GM12878 (cell line): Measurements from ENCODE around the gene CDC20B. TPM values are rescaled to one million over a fixed set of nuclear protein-coding genes. Genes with fewer than 3 reads are reported as not detected.

Source experiments
- CHD1 ChIP-seq: IDR thresholded peaks from 2 replicates; pipeline ENCODE4 v1.6.1; 2012; ENCODE audit warnings: low read depth, low read length, improper control_type of control experiment
- E2F4 ChIP-seq: IDR thresholded peaks from 2 replicates; pipeline ENCODE4 v1.6.1; 2012; ENCODE audit warnings: low read depth, low read length, improper control_type of control experiment
- FOS ChIP-seq: IDR thresholded peaks from 3 replicates; pipeline ENCODE4 v1.6.1; 2011; ENCODE audit warnings: borderline replicate concordance; ENCODE audit not compliant: insufficient read length; ENCODE audit errors: extremely low read depth
- HSF1 ChIP-seq: fragments of 150-350 bp; IDR thresholded peaks from 2 replicates; pipeline ENCODE4 v1.6.1; 2014; ENCODE audit warnings: mild to moderate bottlenecking, low read depth, low read length
- PKNOX1 ChIP-seq: fragments of 450-650 bp; IDR thresholded peaks from 2 replicates; pipeline ENCODE4 v1.6.1; 2016; ENCODE audit warnings: mild to moderate bottlenecking
- PRDM15 ChIP-seq: fragments of 450-650 bp; formaldehyde crosslinking; IDR thresholded peaks from 2 replicates; pipeline ENCODE4 v1.4.0; 2020; ENCODE audit warnings: mild to moderate bottlenecking, moderate library complexity
- SKIL ChIP-seq: fragments of 450-650 bp; IDR thresholded peaks from 2 replicates; pipeline ENCODE4 v1.6.1; 2017; ENCODE audit warnings: mild to moderate bottlenecking, low read depth, inconsistent platforms; ENCODE audit not compliant: poor library complexity, severe bottlenecking
- TBL1XR1 ChIP-seq: IDR thresholded peaks from 2 replicates; pipeline ENCODE4 v1.6.1; 2012; ENCODE audit warnings: low read depth, low read length, improper control_type of control experiment
- polyA plus RNA-seq, 11 experiments: library from polyadenylated mRNA; depleted of rRNA in 4 of 11; unstranded in 6 of 11; stranded (reverse) in 5 of 11; fragments of >200 nt; fragmentation: Nextera tagmentation in 4 of 11; fragmentation: Illumina TruSeq in 1 of 11; extraction: Ambion mirVana in 4 of 11; extraction: Trizol in 1 of 11; gene quantifications; 1 replicate in 1 of 11; 2 replicates in 10 of 11; pipeline versions ENCODE4 v1.2.1 to v1.2.3, GENCODE V29; 2011 to 2016; ENCODE audit warnings: inconsistent platforms in 2 of 11, missing spikeins in 2 of 11, low read depth in 1 of 11
- total RNA-seq, 4 experiments: library from RNA; depleted of rRNA in 3 of 4; stranded (reverse); fragments of >200 nt in 3 of 4; fragmentation: Illumina TruSeq in 1 of 4; extraction: Trizol in 1 of 4; gene quantifications; 2 replicates each; pipeline versions ENCODE4 v1.2.1 to v1.2.3, GENCODE V29; 2013 to 2021

Gene CDC20B
- total and polyA plus RNA-seq, 10 of the 15 experiments (the other 5 are each of a cell fraction or from before 2014, with no cell fraction given): 0.05 to 0.11 TPM; not detected in 8

- TF ChIP-seq PKNOX1 (no peak), PRDM15 (CRISPR knock-in tag) (no peak), E2F4 (no peak), CHD1 (no peak), SKIL (no peak), TBL1XR1 (no peak), FOS (no peak), HSF1 (no peak)
Measured at GRCh38 chr5:55141945-55142690, 30.9 kb downstream of the CDC20B start (continued).
